Fibroblast of gingiva (primary cell): ENCODE data around the gene CCL20.
A peak's percentile ranks its signal among the peaks of the same experiment; 100 is the strongest.

Source experiments
- DNase-seq: peaks from one replicate; pipeline ENCODE4 v3.0.0-alpha.2; 2011; ENCODE audit warnings: low read depth

The CCL20 gene

DNA sequence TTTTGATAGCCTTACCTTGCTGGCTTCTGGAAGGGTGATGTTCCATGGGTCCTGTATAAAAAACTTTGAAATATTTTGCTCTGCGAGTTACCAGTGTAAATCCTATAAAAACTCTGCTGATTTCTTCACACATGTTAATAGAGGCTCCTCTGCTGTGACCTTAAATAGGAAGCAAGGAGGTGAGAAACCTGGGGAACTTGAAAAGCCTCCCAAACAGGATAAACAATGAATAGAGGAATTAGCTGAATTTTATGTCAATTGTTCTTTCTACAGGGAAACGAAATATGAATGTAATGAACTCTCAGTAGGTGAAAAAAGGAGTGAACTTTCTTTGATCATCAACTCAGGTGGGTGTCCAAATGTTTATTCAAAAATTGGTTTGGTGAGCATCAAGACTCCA lies 10.8 kb upstream of the CCL20 start:
- DNase-seq, result no peak

DNA sequence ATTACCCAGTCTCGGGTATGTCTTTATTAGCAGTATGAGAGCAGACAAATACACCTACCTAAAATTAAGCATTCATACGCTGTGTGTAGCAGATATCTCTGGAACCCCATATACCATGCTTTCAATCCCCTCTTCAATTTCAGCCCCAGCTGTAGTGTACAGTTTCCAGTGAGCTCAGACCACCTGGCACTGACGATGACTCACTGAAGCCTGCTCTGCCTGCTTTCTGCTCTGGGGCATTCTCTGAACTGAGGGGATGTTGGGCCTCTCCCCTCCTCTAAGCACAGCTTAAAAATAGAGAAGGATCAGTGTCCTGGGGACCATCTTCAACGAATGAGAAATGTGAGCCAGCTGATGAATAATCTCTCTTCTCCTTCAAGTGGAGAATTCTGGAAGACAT lies 8.7 kb upstream of the CCL20 start:
- DNase-seq, result no peak

- DNase-seq, result no peak
These were observed 8.1 kb upstream of the CCL20 start for GRCh38 chr2:227805578-227805977.

DNA sequence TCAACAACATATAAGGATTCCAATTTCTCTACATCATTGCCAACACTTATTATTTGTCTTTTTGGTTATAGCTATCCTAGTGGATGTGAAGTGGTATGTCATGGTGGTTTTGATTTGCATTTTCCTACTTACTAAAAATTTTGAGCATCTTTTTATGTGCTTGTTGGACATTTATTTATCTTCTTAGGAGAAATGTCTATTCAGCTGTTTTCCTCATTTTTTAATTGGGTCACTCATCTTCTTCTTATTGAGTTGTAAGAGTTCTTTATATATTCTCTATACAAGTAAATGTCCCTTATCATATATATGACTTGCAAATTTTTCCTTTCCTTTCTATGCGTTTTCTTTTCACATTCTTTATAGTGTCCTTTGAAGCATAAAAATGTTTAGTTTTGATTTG lies 4.7 kb upstream of the CCL20 start:
- no peak for DNase-seq

DNA sequence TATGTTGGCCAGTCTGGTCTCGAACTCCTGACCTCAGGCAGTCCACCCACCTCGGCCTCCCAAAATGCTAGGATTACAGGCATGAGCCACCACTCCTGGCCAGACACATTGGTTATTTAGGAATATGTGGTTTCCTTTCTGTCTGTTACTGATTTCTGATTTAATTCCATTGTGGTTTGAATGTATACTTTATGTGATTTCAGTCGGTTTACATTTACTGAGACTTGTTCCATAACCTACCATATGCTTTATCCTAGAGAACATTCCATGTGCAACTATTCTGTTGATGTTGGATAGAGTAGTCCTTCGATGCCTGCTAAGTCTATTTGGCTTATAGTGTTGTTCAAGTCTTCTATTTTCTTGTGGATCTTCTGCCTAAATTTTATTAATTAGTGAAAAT lies 1.6 kb upstream of the CCL20 start:
- no peak for DNase-seq

- no peak for DNase-seq
These were observed 447 bp upstream of the CCL20 start for GRCh38 chr2:227813229-227813561.

- no peak for DNase-seq
These were observed 1.4 kb downstream of the CCL20 start for GRCh38 chr2:227815066-227815465.

DNA sequence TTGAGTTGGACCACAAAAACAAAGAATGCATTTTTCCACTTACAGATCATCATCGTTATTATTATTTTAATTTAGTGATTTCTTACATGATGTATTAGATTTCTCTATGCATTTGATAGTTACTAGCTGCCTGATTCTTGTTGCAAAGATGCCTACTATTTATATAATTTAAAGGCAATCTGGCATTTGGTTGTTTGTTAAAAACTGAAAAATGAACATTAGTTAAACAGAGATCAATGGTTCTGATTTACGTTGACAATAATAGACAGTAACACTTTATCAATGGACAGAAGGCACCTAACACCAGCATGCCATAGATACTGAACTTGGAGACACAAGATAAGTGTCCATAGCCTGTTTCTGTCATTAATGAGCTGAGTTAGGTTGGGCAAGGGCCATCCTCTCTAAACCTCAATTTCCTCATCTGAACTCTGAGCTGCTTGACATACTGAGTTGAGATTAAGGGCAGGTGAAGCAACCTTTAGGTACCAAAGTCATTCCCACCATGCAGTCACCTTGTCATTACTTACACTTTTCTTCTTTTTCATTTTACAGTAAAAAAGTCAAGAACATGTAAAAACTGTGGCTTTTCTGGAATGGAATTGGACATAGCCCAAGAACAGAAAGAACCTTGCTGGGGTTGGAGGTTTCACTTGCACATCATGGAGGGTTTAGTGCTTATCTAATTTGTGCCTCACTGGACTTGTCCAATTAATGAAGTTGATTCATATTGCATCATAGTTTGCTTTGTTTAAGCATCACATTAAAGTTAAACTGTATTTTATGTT lies 3.1 kb downstream of the CCL20 start:
- peak; percentile 49 for DNase-seq

GRCh38 chr2:227817336-227817735 lies 3.7 kb downstream of the CCL20 start:
- DNase-seq, result no peak

DNA sequence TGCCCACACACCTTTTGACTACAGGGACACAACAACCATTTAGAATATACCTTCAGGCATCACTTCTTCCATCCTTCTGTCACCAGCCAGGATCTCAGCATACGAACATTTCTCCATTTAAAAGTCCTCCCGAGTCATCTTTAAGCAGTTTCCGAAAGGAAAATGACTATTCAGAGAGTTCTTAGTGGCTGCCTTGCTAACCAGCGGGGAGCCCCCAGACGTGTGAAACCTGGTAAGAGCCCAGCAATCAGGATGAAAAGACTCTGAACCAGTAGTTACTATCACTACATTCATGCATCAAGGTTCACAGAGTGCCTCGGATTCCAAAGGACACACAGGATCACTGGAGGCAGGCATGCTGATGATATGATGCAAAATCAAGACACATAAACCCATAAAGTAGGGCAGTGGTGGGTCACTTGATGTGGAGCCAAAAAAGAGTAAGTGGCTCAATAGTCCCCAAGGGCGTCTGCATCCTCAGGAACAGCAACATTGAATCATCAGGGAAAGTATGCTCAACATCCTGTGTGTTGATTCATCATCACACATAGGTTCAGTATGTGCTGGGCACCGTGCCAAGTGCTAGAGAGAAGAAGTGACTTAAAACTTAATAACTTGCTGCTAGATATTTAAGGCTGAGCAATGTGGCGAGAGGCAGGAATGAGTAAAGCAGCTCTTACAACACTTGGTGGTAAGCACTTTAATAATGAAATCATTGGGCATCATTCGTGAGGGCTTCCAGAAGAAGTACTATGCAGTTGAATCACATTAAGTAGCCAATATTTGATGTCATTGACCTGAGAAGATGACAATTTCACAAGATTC lies 4.4 kb downstream of the CCL20 start:
- peak; percentile 100 for DNase-seq

GRCh38 chr2:227818675-227819397 lies 5.2 kb downstream of the CCL20 start:
- DNase-seq, result no peak

- no peak for DNase-seq
These were observed 5.7 kb downstream of the CCL20 start for GRCh38 chr2:227819398-227819697.

GRCh38 chr2:227821043-227821942 lies 7.7 kb downstream of the CCL20 start:
- no peak for DNase-seq

DNA sequence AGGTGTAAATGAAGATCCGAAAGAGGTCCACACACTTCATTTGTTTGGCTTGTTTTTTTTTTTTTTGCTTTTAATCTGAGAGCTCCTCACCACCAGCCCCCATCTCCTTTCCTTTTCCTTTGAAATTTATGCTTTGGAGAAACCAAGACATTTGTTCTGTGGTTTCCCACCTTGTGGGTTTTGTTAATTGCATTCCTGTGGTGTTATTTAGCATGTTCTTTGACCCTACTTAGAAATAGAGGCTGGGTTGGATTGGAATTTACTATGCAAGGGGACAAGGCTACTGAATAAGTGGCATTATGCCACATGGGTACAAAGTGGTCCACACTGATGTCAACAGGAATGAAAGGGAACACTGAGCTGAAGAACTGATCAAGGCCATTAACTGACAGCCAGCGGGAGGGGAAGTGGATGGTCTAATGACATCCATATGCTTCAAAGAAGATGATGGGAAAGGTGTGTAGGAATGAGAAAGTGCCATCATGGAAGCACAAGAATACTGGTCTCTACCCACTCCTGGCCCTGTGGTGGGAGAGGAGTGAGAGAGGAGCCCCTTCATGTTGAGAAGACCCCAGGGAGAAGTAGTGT lies 8.9 kb downstream of the CCL20 start:
- DNase-seq, result no peak

DNA sequence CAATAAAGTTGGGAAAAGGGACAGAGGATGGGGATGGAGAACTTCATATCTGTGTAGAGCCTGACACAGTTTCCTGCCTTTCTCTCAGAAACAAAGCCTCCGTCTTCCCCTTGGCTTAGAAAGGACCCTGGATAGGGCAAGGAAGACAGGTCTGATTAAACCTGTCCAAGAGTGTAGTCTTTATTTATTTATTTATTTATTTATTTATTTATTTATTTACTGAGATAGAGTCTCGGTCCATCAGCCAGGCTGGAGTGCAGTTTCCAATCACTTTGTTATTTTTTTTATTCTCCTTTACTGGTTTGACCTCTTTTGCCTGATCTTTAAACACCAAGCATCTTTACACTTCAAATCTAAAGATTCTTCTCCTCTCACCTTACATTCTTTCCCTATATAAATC lies 10.3 kb downstream of the CCL20 start:
- DNase-seq, result no peak

DNA sequence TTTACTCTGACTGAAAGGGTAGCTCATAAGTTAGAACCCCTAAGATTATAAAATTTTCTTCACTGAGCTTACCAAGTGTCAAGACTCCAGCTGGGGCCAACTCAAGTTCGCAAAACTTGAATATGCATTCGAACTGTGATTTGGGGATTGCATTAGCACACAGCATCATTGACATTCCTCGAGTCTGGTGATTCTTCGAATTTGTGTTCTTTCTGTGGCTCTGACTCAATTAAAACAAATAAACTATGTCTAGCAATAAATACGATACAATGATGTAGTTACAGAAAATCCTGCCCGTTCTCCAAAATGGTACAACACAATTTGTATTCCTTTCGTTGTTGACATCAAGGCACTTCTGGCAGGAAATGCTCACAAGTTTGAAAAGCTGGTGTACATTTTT lies 11.1 kb downstream of the CCL20 start:
- peak; percentile 78 for DNase-seq

DNA sequence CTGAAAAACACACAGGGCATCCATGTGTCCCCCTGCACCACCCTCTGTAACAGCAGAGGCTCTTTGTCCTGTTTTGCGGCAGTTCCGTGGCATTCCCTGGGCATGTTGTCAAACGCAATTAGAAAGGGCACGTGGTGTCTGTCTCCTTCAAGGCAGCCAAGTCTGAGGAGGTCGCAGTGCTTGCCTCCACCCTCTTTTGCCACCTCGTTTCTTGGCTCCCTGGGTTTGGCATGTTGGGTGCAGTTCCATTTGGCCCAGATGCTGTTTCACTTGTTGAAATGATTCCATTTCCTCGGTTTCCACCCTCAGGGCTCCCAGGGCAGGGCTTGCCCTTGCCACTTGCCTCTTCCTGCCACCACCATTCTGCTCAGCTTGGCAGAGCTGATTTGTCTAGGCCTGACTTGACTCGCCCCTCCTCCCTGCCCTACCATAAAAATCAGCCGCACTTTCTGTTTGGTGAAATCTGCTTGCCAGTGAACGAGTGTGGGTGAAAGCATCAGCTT lies 12.4 kb downstream of the CCL20 start:
- no peak for DNase-seq

- DNase-seq, result no peak
These were observed 12.9 kb downstream of the CCL20 start for GRCh38 chr2:227826563-227826962.

- DNase-seq, result no peak
These were observed 13.5 kb downstream of the CCL20 start for GRCh38 chr2:227827143-227827542.

GRCh38 chr2:227828477-227828912 lies 14.9 kb downstream of the CCL20 start:
- no peak for DNase-seq

DNA sequence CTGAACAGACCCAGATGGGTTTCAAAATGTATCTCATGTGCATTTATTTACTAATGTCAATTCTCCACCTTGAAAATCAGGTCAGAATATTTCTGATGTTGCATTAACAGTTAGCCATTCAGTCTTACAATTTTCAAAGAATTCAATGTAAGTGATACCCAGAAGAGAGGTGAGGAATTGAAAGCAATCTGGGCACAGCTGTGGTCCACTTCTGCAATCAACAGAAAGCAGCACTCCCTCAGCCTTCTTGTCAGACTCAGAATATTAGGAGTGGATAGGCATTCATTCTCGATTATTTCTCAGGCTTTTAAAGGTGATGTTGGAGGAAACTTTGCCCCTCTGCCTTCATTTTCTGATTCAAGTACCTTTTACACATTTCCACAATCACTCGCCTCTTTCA lies 15.7 kb downstream of the CCL20 start:
- DNase-seq, result no peak
